Measurements from ENCODE around the gene FRY. TPM values are rescaled to one million over a fixed set of nuclear protein-coding genes. Genes with fewer than 3 reads are reported as not detected.
"Not testable (repeated sequence)": the region's sequence is repeated elsewhere in the genome, so short reads cannot be mapped to it uniquely, and the experiment has no call there.

The FRY gene
- total RNA-seq, 2 donors from 2014 or later: 32.0 to 45.4 TPM

DNA sequence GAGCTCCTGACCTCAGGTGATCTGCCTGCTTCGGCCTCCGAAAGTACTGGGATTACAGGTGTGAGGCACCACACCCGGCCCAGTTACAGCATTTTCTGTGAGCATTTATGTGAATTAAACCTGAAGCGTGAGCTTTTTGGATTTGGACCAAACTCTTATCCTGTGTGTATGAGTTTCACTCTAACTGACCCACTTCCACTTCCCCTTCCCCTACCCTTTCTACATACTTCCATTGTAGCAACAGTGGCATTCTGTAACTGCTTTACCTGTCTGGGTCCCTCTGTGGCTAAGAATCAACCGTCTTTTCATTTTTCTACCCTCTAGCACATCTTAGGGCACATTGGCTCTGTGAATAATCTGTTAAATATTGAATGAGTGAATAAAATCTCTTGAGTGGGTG is 16.2 kb downstream of the FRY start:
- DNase-seq: no peak
- peaks cover 30% of the 10 kb centered on the region for H3K4me1 ChIP-seq
- no peak for ATAC-seq
- H3K27me3 ChIP-seq: no peaks in the 10 kb centered on the region
- 81 to 82% methylated on average over 5 of the region's 5 CpGs for WGBS, 2 donors
- intact Hi-C loops (cut with DNase I): no loop called here
- no peaks in the 10 kb centered on the region for H3K9me3 ChIP-seq
- no peak overlapping the region for H3K4me3 ChIP-seq
- TF ChIP-seq POLR2A (IDR thresholded peaks at IDR 0.05): no peak
- TF ChIP-seq, protein P1, sequence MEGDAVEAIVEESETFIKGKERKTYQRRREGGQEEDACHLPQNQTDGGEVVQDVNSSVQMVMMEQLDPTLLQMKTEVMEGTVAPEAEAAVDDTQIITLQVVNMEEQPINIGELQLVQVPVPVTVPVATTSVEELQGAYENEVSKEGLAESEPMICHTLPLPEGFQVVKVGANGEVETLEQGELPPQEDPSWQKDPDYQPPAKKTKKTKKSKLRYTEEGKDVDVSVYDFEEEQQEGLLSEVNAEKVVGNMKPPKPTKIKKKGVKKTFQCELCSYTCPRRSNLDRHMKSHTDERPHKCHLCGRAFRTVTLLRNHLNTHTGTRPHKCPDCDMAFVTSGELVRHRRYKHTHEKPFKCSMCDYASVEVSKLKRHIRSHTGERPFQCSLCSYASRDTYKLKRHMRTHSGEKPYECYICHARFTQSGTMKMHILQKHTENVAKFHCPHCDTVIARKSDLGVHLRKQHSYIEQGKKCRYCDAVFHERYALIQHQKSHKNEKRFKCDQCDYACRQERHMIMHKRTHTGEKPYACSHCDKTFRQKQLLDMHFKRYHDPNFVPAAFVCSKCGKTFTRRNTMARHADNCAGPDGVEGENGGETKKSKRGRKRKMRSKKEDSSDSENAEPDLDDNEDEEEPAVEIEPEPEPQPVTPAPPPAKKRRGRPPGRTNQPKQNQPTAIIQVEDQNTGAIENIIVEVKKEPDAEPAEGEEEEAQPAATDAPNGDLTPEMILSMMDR (IDR thresholded peaks at IDR 0.05): no peak
- no peaks in the 10 kb centered on the region for H3K36me3 ChIP-seq (replicated peaks in 1 of 2; ENCODE audit: insufficient read depth in 1 of 2, low read depth in 2 of 2)
- H3K27ac ChIP-seq: peak overlapping the region in 3 of 4 donors; percentile 25 to 59 (median 51)

- intact Hi-C loops (cut with DNase I): no loop called here
- H3K4me1 ChIP-seq: peaks cover 27% of the 10 kb centered on the region
- peak overlapping the region in 2 of 4 donors; percentile 43 to 59 for H3K27ac ChIP-seq
- no peak overlapping the region for H3K4me3 ChIP-seq
- no peaks in the 10 kb centered on the region for H3K36me3 ChIP-seq (replicated peaks in 1 of 2; ENCODE audit: insufficient read depth in 1 of 2, low read depth in 2 of 2)
- ATAC-seq: no peak
- TF ChIP-seq, protein P1 (IDR thresholded peaks at IDR 0.05): no peak
- no peak for TF ChIP-seq POLR2A (IDR thresholded peaks at IDR 0.05)
- H3K27me3 ChIP-seq: no peaks in the 10 kb centered on the region
- H3K9me3 ChIP-seq: no peaks in the 10 kb centered on the region
- no peak for DNase-seq
Measured at GRCh38 chr13:32048816-32049215, 17.2 kb downstream of the FRY start.

GRCh38 chr13:32051156-32051555 is 19.6 kb downstream of the FRY start:
- DNase-seq (no peak), ATAC-seq (no peak)
- WGBS, 2 donors: 74 to 85% methylated on average over 4 of the region's 4 CpGs
- H3K4me3 ChIP-seq: no peak overlapping the region
- no peaks in the 10 kb centered on the region for H3K9me3 ChIP-seq
- intact Hi-C loops (cut with DNase I): no loop called here
- no peak overlapping the region for H3K27ac ChIP-seq
- no peak for TF ChIP-seq POLR2A (IDR thresholded peaks at IDR 0.05)
- TF ChIP-seq, protein P1 (IDR thresholded peaks at IDR 0.05): no peak
- no peaks in the 10 kb centered on the region for H3K27me3 ChIP-seq
- H3K36me3 ChIP-seq (replicated peaks in 1 of 2; ENCODE audit: insufficient read depth in 1 of 2, low read depth in 2 of 2): no peaks in the 10 kb centered on the region
- H3K4me1 ChIP-seq: peaks cover 23% of the 10 kb centered on the region

- no peak for TF ChIP-seq POLR2A (IDR thresholded peaks at IDR 0.05)
- TF ChIP-seq, protein P1 (IDR thresholded peaks at IDR 0.05): no peak
- no peaks in the 10 kb centered on the region for H3K36me3 ChIP-seq (replicated peaks in 1 of 2; ENCODE audit: insufficient read depth in 1 of 2, low read depth in 2 of 2)
- H3K4me3 ChIP-seq: no peak overlapping the region
- no peak for DNase-seq
- H3K4me1 ChIP-seq: peaks cover 19% of the 10 kb centered on the region
- H3K27me3 ChIP-seq: no peaks in the 10 kb centered on the region
- no peak overlapping the region for H3K27ac ChIP-seq
- H3K9me3 ChIP-seq: no peaks in the 10 kb centered on the region
- no peak for ATAC-seq
- intact Hi-C loops (cut with DNase I): no loop called here
Measured at GRCh38 chr13:32056316-32056715, 24.7 kb downstream of the FRY start.

- H3K27me3 ChIP-seq; ATAC-seq; H3K27ac ChIP-seq; H3K9me3 ChIP-seq; intact Hi-C loops (cut with DNase I); H3K4me3 ChIP-seq; DNase-seq; H3K36me3 ChIP-seq (replicated peaks in 1 of 2; ENCODE audit: insufficient read depth in 1 of 2, low read depth in 2 of 2): not testable (repeated sequence)
- H3K4me1 ChIP-seq: peaks cover 23% of the 10 kb centered on the region
- WGBS, 2 donors: 94 to 95% methylated on average over 5 to 6 of the region's 6 CpGs
Measured at GRCh38 chr13:32057325-32057724, 25.8 kb downstream of the FRY start.
